Heart left ventricle (tissue), 13 donors: ENCODE measurements around the gene WIPF2.

Source experiments
- POLR2A ChIP-seq, 2 donors: fragments of 450-650 bp; IDR thresholded peaks; one replicate each; pipeline ENCODE4 v1.6.1; 2017; ENCODE audit warnings: antibody characterized with exemption in 2 of 2, mild to moderate bottlenecking in 2 of 2, moderate library complexity in 2 of 2
- TF ChIP-seq, protein P1 (sequence below), 12 donors: fragments of 200-600 bp; sonication (generic) in 4 of 12; IDR thresholded peaks; one replicate each; pipeline versions ENCODE4 v1.5.0 to v1.8.0; 2018 to 2022; ENCODE audit warnings: antibody characterized with exemption in 12 of 12, mild to moderate bottlenecking in 5 of 12
- donor health status: ischemic (EF 13 %, LVEDD 7.1; RV severe dilation, severe dysfunction).
- donor health status: DM: no; HTN: yes; CAD: no.
- donor health status: DM: no; HTN: no; CAD: no.
- donor health status: ischemic (EF 25% LVEDD 6.9; RV normal size, moderate dysfunction).
- donor health status: ischemic (EF 25% LVEDD 5.7; RV mildly dilated, moderate dysfunction).
- donor health status: ischemic (EF 35%, LVEDD 5.7; RV mildly dilated, moderate dysfunction).
- donor health status: nonischemic (EF 11% LVEDD 7.7; RV severe dilation, severe dysfunction).
- donor health status: DM: yes; HTN: yes; CAD: no.
- donor health status: PGD.
- donor health status: ischemic (EF 29% LVEDD 5.4; RV normal size, mild dysfunction).
- donor health status: nonischemic (EF 23%, LVEDD 6.1; RV moderate dilation, normal function).

DNA sequence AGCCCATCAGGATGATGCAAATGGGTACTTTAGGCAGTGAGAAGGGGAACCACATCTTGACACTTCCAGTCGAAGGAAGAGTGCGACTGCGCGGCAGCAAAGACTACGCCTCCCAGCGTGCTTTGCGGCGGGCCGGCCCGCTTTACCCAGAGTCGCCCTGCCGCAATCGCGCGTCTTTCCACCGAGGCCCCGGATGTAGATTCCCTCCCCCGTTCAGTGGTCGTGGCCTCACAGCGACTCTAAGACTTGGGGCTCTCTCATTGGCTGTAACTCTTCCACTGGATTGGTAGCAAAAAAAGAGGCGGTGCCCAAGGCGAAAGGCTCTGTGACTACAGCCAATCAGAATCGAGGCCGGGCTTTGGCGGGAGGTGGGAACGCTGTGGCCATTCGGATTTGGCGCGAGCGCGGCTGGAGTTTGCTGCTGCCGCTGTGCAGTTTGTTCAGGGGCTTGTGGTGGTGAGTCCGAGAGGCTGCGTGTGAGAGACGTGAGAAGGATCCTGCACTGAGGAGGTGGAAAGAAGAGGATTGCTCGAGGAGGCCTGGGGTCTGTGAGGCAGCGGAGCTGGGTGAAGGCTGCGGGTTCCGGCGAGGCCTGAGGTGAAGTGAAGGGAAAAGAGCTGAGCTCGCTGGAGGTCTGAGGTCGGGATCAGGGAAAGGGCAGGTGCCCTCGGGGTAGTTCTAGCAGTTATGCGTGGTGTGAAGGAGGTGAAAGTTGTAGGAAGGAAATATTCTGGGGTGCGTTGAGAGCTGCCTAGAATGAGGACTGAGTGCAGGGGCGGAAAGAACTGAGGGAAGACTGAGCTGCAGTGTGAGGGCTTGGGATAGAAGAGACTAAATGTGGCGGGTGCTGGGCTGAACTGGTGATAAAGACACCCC is 68.6 kb downstream of the WIPF2 start, which contains the start of gene CDC6:
- TF ChIP-seq, protein P1, sequence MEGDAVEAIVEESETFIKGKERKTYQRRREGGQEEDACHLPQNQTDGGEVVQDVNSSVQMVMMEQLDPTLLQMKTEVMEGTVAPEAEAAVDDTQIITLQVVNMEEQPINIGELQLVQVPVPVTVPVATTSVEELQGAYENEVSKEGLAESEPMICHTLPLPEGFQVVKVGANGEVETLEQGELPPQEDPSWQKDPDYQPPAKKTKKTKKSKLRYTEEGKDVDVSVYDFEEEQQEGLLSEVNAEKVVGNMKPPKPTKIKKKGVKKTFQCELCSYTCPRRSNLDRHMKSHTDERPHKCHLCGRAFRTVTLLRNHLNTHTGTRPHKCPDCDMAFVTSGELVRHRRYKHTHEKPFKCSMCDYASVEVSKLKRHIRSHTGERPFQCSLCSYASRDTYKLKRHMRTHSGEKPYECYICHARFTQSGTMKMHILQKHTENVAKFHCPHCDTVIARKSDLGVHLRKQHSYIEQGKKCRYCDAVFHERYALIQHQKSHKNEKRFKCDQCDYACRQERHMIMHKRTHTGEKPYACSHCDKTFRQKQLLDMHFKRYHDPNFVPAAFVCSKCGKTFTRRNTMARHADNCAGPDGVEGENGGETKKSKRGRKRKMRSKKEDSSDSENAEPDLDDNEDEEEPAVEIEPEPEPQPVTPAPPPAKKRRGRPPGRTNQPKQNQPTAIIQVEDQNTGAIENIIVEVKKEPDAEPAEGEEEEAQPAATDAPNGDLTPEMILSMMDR (IDR thresholded peaks at IDR 0.05): no peak
- peak in 1 of 2 donors; percentile 26 for TF ChIP-seq POLR2A (IDR thresholded peaks at IDR 0.05)
